ENCODE data around the gene AHNAK2.

The AHNAK2 gene

DNA sequence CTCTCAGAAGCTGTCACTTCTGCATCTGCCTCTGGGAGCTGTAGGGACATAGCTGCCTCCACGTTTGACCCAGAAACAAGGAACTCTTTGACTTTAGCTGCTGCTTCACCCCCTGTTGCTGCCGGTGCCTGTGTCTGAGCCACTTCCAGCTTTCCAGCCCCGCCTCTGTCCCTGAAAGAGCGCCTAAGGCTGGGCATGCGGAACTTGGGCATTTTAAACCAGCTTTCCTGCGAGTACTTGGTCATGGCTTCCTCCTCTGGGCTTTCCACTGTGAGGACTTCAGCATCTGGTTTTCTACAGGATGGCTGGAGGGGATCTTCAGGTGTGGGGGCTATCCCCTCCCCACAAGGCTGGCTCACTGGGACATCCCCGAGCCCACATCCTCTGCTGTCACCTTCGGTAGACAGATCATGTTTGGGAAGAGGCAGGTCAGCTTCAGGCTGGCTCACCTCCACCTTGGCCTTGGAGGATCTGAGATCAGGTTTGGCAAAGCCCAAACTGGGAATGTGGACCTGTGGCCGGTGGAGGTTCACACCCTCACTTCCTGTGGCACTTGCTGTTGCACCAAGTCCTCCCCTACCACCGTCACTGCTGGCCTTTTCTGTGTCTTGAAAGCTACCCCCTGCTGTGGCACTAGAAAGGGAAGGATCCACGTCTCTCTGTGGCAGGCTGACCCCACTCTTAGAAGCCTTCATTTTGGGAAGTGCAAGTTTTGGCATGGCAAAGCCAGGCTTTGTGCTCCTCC is 38.3 kb downstream of the AHNAK2 start:
- no peak for DNase-seq (ENCODE audit: low read depth in 2 of 2)

DNA sequence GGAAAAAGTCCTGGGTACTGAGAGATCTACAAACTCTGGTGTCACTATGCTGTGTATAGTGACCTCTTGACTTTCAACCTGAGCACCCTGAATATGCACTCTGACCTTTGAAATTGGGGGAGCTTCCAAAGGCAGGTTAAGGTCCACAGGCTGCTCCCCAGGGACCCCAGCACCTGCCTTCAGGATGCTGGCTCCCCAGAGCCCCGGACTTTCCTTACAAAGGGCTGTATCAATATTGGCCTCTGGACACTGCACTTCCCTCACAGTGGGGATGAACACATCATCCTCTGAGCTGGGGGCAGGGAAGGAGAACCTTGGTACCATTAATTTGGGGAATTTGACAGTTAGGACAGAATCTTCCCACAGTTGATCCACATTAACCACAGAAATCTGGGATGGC is 39.2 kb downstream of the AHNAK2 start:
- no peak for DNase-seq (ENCODE audit: low read depth in 2 of 2)

DNA sequence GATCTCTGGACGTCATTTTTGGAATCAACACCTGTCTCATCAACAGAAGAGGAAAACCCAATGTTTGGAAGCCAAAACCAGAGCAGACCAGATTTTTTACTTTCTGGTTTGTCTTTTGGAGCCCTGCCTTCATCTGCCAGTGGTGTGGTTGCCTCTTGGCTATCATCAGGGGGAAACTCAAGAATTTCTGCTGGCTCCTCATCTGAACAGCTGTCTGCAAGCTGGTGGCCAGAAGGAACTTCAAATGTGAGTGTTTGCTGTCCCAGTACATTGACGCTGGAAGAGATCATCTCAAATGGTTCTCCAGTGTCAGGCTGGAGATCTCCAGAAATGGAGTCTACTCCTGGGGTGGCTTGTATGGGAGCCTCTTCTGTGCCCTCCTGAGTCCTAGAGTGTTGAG is 39.7 kb downstream of the AHNAK2 start:
- DNase-seq (ENCODE audit: low read depth in 2 of 2): no peak

DNA sequence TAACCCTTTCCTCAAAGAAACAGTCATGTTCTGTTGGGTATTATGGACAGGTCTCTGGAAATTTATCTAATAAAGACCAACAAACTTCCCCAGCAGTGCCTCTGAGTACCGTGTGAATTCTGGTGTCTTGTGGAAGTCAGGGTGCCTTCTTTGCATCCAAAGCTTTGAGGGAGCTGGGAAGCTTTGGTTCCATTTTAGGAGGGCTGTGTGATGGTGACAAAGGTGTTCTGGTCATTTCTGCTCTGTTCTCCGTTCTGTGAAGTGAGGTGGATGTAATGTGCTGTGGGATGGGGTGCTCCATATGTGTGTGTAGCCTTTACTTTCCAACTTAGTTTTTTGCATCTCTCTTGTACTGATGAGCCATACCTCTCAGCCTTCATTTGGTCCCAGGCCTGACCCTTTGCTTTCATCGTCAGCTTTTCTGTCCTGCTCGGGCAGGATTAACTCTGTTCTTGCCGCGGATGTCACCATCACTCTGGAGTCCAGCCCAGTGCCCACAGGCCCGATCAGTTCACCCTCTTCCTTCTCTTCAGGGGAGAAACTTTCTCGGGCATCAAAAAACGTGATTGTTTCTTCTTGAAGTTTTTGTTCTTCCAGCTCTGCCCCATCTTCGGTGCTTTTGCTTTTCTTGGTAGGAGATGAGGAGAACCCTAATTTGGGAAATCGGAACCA is 40.3 kb downstream of the AHNAK2 start:
- no peak for DNase-seq (ENCODE audit: low read depth in 2 of 2)

GRCh38 chr14:104937161-104937560 is 41.0 kb downstream of the AHNAK2 start:
- DNase-seq (ENCODE audit: low read depth in 2 of 2): no peak

GRCh38 chr14:104936361-104937155 is 41.6 kb downstream of the AHNAK2 start:
- DNase-seq (ENCODE audit: low read depth in 2 of 2): no peak

- DNase-seq (ENCODE audit: low read depth in 2 of 2): no peak
Observed at GRCh38 chr14:104935955-104936354, 42.2 kb downstream of the AHNAK2 start.

DNA sequence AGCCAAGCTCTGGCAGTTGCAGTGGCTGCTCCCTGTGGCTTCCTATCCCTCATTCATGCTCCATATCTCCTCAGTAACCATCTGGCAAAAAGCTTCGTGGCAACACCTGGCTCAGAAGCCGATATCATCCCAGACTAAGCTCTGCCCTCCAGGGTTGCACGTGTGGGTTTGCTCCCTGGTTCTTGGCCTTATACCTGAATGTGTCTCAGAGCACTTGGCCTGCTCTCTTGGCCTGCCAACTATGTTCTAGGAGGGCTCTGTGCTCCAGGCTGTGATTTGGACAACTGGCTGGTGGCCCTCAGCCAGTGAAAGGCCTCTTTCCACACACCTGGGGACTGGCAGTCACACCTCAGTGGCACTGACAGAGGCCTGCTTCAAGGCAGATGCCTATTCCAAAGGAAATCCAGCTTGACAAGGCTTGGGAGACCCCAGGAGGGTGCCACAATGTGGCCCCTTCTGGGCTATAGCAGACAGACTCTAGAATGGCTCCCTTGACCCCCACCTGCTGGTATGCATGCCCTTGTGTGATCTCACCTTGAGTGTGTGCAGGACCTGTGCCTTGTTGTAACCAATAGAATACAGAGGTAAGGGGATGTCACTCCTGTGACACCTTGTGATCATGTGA is 43.0 kb downstream of the AHNAK2 start:
- DNase-seq (ENCODE audit: low read depth in 2 of 2): no peak

DNA sequence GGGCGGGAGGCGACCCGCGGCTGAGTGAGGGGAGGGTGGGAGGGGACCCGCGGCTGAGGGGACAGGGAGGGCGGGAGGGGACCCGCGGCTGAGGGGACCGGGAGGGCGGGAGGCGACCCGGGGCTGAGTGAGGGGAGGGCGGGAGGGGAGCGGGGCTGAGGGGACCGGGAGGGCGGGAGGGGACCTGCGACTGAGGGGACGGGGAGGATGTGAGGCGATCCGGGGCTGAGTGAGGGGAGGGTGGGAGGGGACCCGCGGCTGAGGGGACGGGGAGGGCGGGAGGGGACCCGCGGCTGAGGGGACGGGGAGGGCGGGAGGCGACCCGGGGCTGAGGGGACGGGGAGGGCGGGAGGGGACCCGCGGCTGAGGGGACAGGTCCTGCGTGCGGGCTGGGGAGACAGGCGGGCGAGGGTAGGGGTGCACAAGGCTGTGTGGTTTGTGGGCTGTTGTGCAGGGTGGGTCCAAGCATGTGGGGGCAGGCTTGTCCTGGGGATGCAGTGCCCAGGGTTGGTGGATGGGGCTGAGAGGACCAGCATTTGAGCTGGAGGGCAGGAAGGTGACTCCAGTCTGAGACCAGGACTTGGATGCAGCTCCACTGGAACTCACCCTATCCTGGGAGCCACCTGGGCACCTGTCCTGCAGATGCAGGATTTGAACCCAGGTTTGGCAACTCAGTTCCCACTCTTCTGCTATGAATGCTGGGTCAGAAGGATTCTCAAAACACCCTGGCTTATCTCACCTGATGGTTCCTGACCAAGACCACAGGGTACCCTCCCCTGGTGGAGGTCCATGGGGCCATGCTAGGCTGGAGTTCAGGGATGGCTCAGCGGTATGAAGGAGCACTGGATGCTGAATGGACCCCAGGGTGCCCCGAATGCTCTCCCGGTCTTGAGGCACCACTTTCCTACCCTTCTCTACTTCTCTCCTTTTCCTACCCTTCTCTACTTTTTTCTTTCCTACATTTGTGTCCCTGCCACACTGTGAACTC is 44.1 kb downstream of the AHNAK2 start:
- DNase-seq (ENCODE audit: low read depth in 2 of 2): no peak

DNA sequence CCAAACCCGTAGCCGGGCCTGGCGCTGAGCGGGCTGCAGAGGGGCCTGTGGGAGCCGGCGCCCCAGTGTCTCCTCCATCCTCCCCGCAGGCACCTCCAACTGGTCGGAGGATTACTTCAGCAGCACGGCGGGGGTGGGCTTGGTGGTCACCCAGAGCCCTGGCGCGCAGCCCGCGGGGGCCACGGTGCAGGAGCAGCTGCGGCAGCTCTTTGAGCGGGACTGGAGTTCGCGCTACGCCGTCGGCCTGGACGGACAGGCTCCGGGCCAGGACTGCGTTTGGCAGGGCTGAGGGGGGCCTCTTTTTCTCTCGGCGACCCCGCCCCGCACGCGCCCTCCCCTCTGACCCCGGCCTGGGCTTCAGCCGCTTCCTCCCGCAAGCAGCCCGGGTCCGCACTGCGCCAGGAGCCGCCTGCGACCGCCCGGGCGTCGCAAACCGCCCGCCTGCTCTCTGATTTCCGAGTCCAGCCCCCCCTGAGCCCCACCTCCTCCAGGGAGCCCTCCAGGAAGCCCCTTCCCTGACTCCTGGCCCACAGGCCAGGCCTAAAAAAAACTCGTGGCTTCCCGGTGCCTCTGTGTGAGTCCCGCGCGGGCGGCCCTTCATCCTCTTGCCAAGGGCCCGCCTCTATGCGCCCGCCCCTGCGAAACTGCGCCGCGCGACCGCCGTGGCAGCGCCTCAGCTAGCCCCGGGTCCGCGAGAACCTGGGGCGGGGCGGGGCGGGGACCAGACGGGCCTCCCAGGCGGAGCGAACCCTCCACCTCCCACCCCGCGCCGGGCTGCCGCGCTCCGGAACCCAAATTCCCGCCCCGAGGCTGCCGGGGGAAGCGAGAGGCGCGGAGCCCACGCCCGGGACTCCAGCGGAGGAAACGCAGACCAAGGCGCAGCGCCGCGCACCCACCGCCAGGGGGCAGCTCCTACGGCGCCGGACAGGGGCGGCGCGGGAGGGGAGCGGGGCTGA is 45.2 kb downstream of the AHNAK2 start:
- DNase-seq (ENCODE audit: low read depth in 2 of 2): peak; percentile 52 to 77

- DNase-seq (ENCODE audit: low read depth in 2 of 2): no peak
Observed at GRCh38 chr14:104931771-104932675, 46.2 kb downstream of the AHNAK2 start.

GRCh38 chr14:104931304-104931770 is 46.8 kb downstream of the AHNAK2 start:
- DNase-seq (ENCODE audit: low read depth in 2 of 2): no peak

DNA sequence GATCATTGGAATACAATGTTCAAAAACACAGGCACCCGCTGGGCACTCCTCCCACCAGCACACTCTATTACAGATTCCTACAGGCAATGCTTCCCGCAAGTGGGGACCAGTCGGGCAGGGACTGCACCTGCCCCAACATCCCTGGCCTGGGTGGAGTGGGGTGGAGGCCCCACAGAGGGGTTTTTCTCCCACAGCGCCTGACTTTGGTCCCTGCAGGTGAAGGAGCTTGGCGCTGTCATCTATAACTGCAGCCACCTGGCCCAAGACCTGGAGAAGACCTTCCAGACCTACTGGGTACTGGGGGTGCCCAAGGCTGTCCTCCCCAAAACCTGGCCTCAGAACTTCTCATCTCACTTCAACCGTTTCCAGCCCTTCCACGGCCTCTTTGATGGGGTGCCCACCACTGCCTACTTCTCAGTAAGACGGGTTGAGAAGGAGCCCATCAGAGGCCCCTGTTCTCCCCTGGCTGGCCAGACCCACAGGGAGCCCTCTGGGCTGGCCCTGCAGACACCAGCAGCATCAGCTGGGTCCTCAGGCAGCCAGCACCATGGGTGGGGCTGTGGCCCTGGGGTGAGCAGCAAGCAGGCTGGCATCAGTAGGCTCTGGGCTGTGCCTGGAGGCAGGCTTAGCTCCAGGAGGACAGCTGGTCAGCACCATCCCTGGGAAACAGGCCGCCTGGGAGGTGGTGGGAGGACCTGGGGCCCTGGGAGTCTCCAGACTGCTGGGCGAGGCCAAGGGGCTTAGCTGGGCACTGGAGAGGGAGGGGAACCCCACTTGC is 47.5 kb downstream of the AHNAK2 start:
- no peak for DNase-seq (ENCODE audit: low read depth in 2 of 2)

GRCh38 chr14:104929268-104930230 is 48.6 kb downstream of the AHNAK2 start:
- no peak for DNase-seq (ENCODE audit: low read depth in 2 of 2)

DNA sequence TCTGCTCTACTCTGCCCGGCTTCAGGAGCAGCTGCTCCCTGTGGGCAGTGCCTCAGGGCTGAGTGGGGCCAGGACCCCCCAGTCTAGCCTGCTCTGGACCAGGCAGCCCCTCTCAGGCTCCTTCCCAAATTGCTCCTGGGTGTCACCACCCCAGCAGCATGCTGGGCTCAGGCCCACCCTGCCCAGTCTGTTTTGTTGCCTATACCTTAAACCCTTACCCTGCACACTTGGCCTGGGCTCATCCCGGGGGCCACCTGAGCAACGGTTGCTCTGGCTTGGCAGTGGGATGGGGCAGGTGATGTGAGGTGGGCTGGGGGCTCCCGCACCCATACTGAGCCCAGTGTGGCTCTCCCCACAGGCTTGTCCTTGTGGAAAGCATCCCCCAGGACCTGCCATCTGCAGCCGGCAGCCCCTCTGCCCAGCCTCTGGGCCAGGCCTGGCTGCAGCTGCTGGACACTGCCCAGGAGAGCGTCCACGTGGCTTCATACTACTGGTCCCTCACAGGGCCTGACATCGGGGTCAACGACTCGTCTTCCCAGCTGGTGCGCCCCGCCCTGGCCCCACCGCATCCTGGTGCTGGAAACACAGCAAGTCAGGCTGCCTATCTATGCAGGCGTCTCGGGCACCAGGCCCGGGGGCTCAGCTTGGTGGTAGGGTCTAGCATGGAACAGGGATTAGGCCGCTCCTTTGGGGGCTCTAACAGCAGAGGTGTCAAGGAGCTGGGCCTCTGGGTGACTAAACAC is 49.6 kb downstream of the AHNAK2 start:
- no peak for DNase-seq (ENCODE audit: low read depth in 2 of 2)

DNA sequence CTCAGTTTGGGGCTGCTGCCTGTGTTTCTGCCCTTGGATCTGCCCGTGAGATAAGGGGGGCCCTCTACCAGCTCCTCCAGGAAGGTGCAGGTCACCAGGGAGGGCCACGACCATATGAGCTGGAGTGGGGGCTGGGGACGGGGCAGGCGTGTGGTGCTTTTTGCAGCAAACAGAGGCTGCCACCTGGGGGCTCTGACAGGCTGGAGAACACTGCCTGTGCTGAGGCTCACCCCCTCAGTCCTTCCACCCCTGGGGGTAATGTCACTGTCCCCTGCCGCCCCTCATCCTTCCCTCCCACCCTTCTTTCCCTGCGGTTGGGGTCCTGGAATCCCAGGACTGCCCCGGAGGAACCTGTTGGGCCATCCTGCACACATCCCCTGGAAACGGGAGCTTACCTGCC is 50.3 kb downstream of the AHNAK2 start:
- DNase-seq (ENCODE audit: low read depth in 2 of 2): no peak

All from stimulated activated CD8-positive, alpha-beta memory T cell treated with anti-CD3 and anti-CD28 coated beads, Interleukin-7, amount 100 ng/mL, for 4 hours (primary cell).